SK-N-SH treated with all-trans-retinoic acid at 6 μM for 48 hours (cell line): ENCODE results near the gene FRMD5.

ENCODE experiments used
- ATAC-seq: fragments of 200-7000 bp; cut with Tn5 transposase; 3 replicates; pipeline ENCODE4 v1.9.1; 2020; ENCODE audit warnings: mild to moderate bottlenecking, moderate library complexity
- ARNTL ChIP-seq: fragments of 450-650 bp; formaldehyde crosslinking; IDR thresholded peaks from 2 replicates; pipeline ENCODE4 v1.5.0; 2020; ENCODE audit warnings: low read depth, mild to moderate bottlenecking, moderate library complexity, borderline replicate concordance
- BACH2 ChIP-seq: fragments of 250-450 bp; sonication (Bioruptor Pico); IDR thresholded peaks from 2 replicates; pipeline ENCODE4 v1.9.0; 2021; ENCODE audit warnings: mild to moderate bottlenecking, borderline replicate concordance
- CREB5 ChIP-seq: fragments of 250-450 bp; sonication (Bioruptor Pico); IDR thresholded peaks from 2 replicates; pipeline ENCODE4 v1.5.1; 2020; ENCODE audit warnings: low read depth, mild to moderate bottlenecking, moderate library complexity
- CSDC2 ChIP-seq: fragments of 250-450 bp; sonication (Bioruptor Pico); IDR thresholded peaks from 2 replicates; pipeline ENCODE4 v1.5.0; 2020; ENCODE audit warnings: mild to moderate bottlenecking, moderate library complexity
- CSRNP3 ChIP-seq: fragments of 250-450 bp; sonication (Bioruptor Pico); IDR thresholded peaks from 2 replicates; pipeline ENCODE4 v1.5.1; 2021; ENCODE audit warnings: mild to moderate bottlenecking, moderate library complexity
- ESRRG ChIP-seq: fragments of 250-450 bp; sonication (Bioruptor Pico); IDR thresholded peaks from 2 replicates; pipeline ENCODE4 v1.6.1; 2021; ENCODE audit warnings: mild to moderate bottlenecking
- GLIS3 ChIP-seq: fragments of 250-450 bp; sonication (Bioruptor Pico); IDR thresholded peaks from 2 replicates; pipeline ENCODE4 v1.5.0; 2020; ENCODE audit warnings: mild to moderate bottlenecking, moderate library complexity
- ISL1 ChIP-seq: fragments of 250-450 bp; sonication (Bioruptor Pico); IDR thresholded peaks from 2 replicates; pipeline ENCODE4 v2.1.2; 2022; ENCODE audit warnings: mild to moderate bottlenecking, moderate library complexity
- OSR1 ChIP-seq: fragments of 250-450 bp; sonication (Bioruptor Pico); IDR thresholded peaks from 2 replicates; pipeline ENCODE4 v1.8.0; 2022; ENCODE audit warnings: moderate library complexity, mild to moderate bottlenecking, inconsistent platforms
- PATZ1 ChIP-seq: fragments of 250-450 bp; sonication (Bioruptor Pico); IDR thresholded peaks from 2 replicates; pipeline ENCODE4 v1.8.0; 2020; ENCODE audit warnings: mild to moderate bottlenecking, moderate library complexity, borderline replicate concordance
- POU6F1 ChIP-seq: fragments of 250-450 bp; sonication (Bioruptor Pico); IDR thresholded peaks from 2 replicates; pipeline ENCODE4 v1.8.0; 2021; ENCODE audit warnings: low read depth, mild to moderate bottlenecking, moderate library complexity, borderline replicate concordance
- PPARA ChIP-seq: fragments of 250-450 bp; sonication (Bioruptor Pico); IDR thresholded peaks from 2 replicates; pipeline ENCODE4 v1.5.0; 2020; ENCODE audit warnings: mild to moderate bottlenecking, borderline replicate concordance
- SNAI2 ChIP-seq: fragments of 250-450 bp; sonication (Bioruptor Pico); IDR thresholded peaks from 2 replicates; pipeline ENCODE4 v1.5.0; 2020; ENCODE audit warnings: mild to moderate bottlenecking, moderate library complexity
- TCF4 ChIP-seq: fragments of 250-450 bp; sonication (Bioruptor Pico); IDR thresholded peaks from 2 replicates; pipeline ENCODE4 v1.8.0; 2021; ENCODE audit warnings: mild to moderate bottlenecking, moderate library complexity, borderline replicate concordance
- TOX ChIP-seq: fragments of 250-450 bp; sonication (Bioruptor Pico); IDR thresholded peaks from 2 replicates; pipeline ENCODE4 v1.8.0; 2021; ENCODE audit warnings: mild to moderate bottlenecking, moderate library complexity, borderline replicate concordance
- TSHZ2 ChIP-seq: fragments of 250-450 bp; sonication (Bioruptor Pico); IDR thresholded peaks from 2 replicates; pipeline ENCODE4 v1.5.0; 2020; ENCODE audit warnings: mild to moderate bottlenecking, moderate library complexity
- ZC3H10 ChIP-seq: fragments of 250-450 bp; sonication (Bioruptor Pico); IDR thresholded peaks from 2 replicates; pipeline ENCODE4 v1.5.1; 2021; ENCODE audit warnings: mild to moderate bottlenecking, moderate library complexity
- ZFP3 ChIP-seq: fragments of 250-450 bp; sonication (Bioruptor Pico); IDR thresholded peaks from 2 replicates; pipeline ENCODE4 v1.5.0; 2020; ENCODE audit warnings: mild to moderate bottlenecking, moderate library complexity
- ZNF565 ChIP-seq: fragments of 450-650 bp; formaldehyde crosslinking; conservative IDR thresholded peaks from 2 replicates; pipeline ENCODE4 v1.5.0; 2020; ENCODE audit warnings: low read depth, mild to moderate bottlenecking, moderate library complexity
- ZNF70 ChIP-seq: fragments of 450-650 bp; formaldehyde crosslinking; IDR thresholded peaks from 2 replicates; pipeline ENCODE4 v1.5.0; 2020; ENCODE audit warnings: mild to moderate bottlenecking, moderate library complexity
- ZNF8 ChIP-seq: fragments of 450-650 bp; formaldehyde crosslinking; IDR thresholded peaks from 2 replicates; pipeline ENCODE4 v1.5.0; 2020; ENCODE audit warnings: mild to moderate bottlenecking, moderate library complexity

FRMD5 gene

GRCh38 chr15:44101286-44101685 is 93.8 kb downstream of the FRMD5 start:
- no peak for ATAC-seq
- no peak for TF ChIP-seq ZNF565
- TF ChIP-seq ESRRG (CRISPR knock-in tag) = no peak
- TF ChIP-seq TSHZ2 = no peak
- TF ChIP-seq ZNF70 (CRISPR knock-in tag) = no peak
- TF ChIP-seq CREB5 = no peak
- no peak for TF ChIP-seq ISL1 (CRISPR knock-in tag)
- no peak for TF ChIP-seq CSDC2 (CRISPR knock-in tag)
- TF ChIP-seq ZFP3 (CRISPR knock-in tag) = no peak
- TF ChIP-seq TCF4 (CRISPR knock-in tag) = no peak
- TF ChIP-seq TOX (CRISPR knock-in tag) = no peak

GRCh38 chr15:44099671-44100070 is 95.4 kb downstream of the FRMD5 start:
- ATAC-seq = peak; percentile 25

GRCh38 chr15:44097552-44097951 is 97.5 kb downstream of the FRMD5 start:
- TF ChIP-seq ZNF70 (CRISPR knock-in tag) (no peak), SNAI2 (CRISPR knock-in tag) (no peak), GLIS3 (CRISPR knock-in tag) (no peak), ZC3H10 (no peak), PPARA (CRISPR knock-in tag) (no peak), ZNF8 (CRISPR knock-in tag) (no peak), ESRRG (CRISPR knock-in tag) (no peak), OSR1 (CRISPR knock-in tag) (no peak), POU6F1 (no peak), TSHZ2 (no peak), ZFP3 (CRISPR knock-in tag) (no peak), BACH2 (CRISPR knock-in tag) (no peak), PATZ1 (CRISPR knock-in tag) (no peak), CSRNP3 (CRISPR knock-in tag) (no peak), ARNTL (CRISPR knock-in tag) (no peak), CSDC2 (CRISPR knock-in tag) (no peak), CREB5 (no peak), ISL1 (CRISPR knock-in tag) (no peak)
- ATAC-seq = no peak

More at GRCh38 chr15:44099671-44100070, 95.4 kb downstream of the FRMD5 start:
- no peak for TF ChIP-seq CSDC2 (CRISPR knock-in tag)
- TF ChIP-seq TCF4 (CRISPR knock-in tag) = peak; percentile 79
- peak; percentile 86 for TF ChIP-seq ISL1 (CRISPR knock-in tag)
